Kidney (tissue), 14 donors: ENCODE results near the gene STAB1. TPM values are rescaled to one million over a fixed set of nuclear protein-coding genes. Genes with fewer than 3 reads are reported as not detected.

ENCODE experiments used
- DNase-seq, 5 donors: peaks; one replicate each; pipeline ENCODE4 v3.0.0-alpha.2; 2013 to 2020
- FAIRE-seq: peaks from 2 replicates; lab custom pipeline; 2012; peaks lifted over from hg19 to GRCh38; lab: Jason Lieb, UNC
- H3K27ac ChIP-seq, 2 donors: one replicate each; pipeline ENCODE4 v1.7.0; 2013; ENCODE audit warnings: low read depth in 2 of 2, low read length in 2 of 2, inconsistent platforms in 1 of 2
- H3K27me3 ChIP-seq: one replicate; pipeline ENCODE4 v1.7.1; 2013; ENCODE audit warnings: low read length, inconsistent platforms; ENCODE audit not compliant: control insufficient read depth, insufficient read depth
- H3K36me3 ChIP-seq, 3 donors: one replicate each; pipeline versions ENCODE4 v1.7.0 to v1.7.1; 2013; ENCODE audit warnings: low read length in 3 of 3, control low read depth in 1 of 3, inconsistent platforms in 1 of 3; ENCODE audit not compliant: insufficient read depth in 3 of 3, control insufficient read depth in 2 of 3
- H3K4me1 ChIP-seq, 3 donors: one replicate each; pipeline versions ENCODE4 v1.7.0 to v1.7.1; 2013; ENCODE audit warnings: low read length in 3 of 3, inconsistent platforms in 1 of 3, low read depth in 1 of 3; ENCODE audit not compliant: control insufficient read depth in 2 of 3, insufficient read depth in 2 of 3
- H3K4me3 ChIP-seq, 3 donors: one replicate each; pipeline versions ENCODE4 v1.7.0 to v1.8.1; 2013; ENCODE audit warnings: low read length in 3 of 3, control low read depth in 1 of 3, inconsistent platforms in 1 of 3
- H3K9ac ChIP-seq, 3 donors: one replicate each; pipeline versions ENCODE4 v1.7.0 to v1.7.1; 2013; ENCODE audit warnings: low read length in 3 of 3, control low read depth in 1 of 3, inconsistent platforms in 1 of 3
- H3K9me3 ChIP-seq, 3 donors: one replicate each; pipeline versions ENCODE4 v1.7.0 to v1.7.1; 2013; ENCODE audit warnings: low read length in 3 of 3, control low read depth in 1 of 3, inconsistent platforms in 1 of 3; ENCODE audit not compliant: control insufficient read depth in 2 of 3, insufficient read depth in 1 of 3
- intact Hi-C: fragments of 100-400 bp; cut with DNase I; formaldehyde crosslinking; loops from one replicate; pipeline ENCODE4 v1.11.1; 2022
- polyA plus RNA-seq: library from polyadenylated mRNA; stranded (reverse); fragments of 350-450 nt; fragmentation: Illumina TruSeq; extraction: RNeasy Lipid Tissue Mini Kit (QIAGEN cat#74804); gene quantifications from one replicate; pipeline ENCODE4 v1.2.3, GENCODE V29; 2014; ENCODE audit warnings: low read depth, low replicate concordance; ENCODE audit not compliant: insufficient read depth
- total RNA-seq: library from RNA; stranded (reverse); fragmentation: NEBNext Ultra II Directional; extraction: Animal tissue kit (Norgen Biotek cat#: 25700); gene quantifications from one replicate; pipeline ENCODE4 v1.2.1, GENCODE V29; 2021
- TF ChIP-seq, protein P1 (sequence below): IDR thresholded peaks from 3 replicates; pipeline ENCODE4 v1.5.1; 2012; ENCODE audit warnings: mild to moderate bottlenecking, moderate library complexity, borderline replicate concordance; ENCODE audit not compliant: insufficient read depth; ENCODE audit errors: extremely low read depth
- donor health status: control.
- donor health status: control.
- donor health status: control.
- donor health status: control.
- donor health status: control.
- donor health status: DM: yes; HTN: yes; CAD: no.
- donor health status: Normal renal cell carcinoma (clear cell type).

STAB1 gene
- total and polyA plus RNA-seq, 2 donors from 2014 or later = 98.4 to 379 TPM

DNA sequence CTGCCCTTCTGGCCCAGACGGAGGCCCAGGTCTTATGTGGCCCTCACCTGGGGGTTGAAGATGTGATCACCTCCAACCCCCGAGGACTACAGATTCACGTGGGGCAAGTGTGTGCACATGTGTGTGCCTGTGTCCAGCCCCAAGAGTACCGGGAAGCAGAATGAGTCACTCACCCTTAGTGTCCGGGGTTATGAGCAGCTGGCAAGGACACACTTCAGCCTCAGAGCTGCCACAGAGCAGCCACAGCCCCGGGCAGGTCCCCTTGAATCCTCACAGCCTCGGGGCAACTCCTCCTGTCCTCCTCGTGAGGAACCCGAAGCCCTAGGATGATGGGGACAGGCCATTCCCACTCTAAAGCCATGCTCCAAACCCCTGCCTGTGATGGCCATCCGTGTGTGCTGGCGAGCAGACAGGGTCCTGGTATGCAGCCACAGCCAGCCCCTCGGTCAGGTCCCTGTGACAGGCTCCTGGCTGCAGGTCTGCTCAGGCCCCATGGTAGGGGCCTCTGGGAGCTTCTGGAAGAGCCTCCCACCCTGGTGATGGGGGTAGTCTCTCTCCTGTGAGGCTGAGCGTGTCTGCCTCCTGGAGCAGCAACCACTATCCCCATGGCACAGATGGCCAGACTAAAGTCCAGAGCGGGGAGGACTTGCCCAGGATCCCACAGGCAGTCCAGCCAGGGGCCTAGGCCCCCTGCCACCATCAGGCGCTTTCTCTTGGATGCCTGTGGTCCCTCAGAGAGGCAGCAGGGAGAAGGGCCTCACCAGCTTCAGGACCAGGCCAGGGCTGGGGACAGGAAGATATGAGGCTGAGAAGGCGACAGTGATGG lies 852 bp downstream of the STAB1 start:
- peak overlapping the region in 2 of 3 donors; percentile 32 to 48 for H3K4me3 ChIP-seq

DNA sequence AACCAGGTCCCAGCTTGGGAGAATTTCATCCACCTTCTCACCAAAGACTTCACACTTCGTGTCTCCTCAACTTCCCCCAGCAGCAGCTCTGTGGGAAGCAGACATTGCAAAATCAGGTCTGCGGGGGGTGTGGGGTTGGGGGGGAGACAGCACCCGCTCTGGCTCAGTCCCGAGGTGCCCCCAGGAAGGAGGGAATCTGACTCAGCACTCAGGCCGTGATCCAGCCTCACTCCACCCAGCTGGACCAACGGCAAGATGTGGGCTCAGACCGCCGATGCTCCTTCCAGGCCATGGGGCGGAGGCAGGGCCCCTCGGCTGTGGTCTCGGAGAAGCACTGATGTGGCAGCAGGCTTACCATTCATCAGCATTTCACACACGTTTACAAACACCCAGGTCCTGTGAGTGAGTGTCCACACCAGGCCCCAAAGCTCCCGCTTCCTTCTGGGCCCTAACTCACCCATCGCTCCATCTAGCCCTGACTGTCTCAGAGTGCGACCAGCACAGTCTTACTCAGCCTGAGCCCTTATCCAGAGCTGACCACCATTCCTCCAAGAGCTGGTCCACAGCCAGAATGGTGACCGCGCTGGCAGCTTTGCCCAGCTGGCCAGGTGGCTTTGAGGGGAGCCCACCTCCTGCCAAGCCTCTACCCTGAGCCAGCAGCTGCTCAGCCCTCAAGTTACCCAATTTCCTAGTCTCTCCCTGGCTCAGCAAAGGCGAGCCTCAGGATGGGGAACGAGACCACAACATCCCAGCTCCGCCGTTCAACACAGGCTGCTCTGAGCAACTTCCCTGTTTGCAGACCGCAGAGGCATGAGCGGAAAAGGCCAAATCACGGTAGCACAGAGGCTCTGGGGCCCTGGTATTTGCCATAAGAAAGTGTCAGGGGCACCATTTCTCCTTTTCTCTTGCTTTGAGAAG lies 3.3 kb downstream of the STAB1 start:
- Histone ChIP-seq H3K4me3 (no peak overlapping the region), H3K27me3 (no peaks in the 10 kb centered on the region), H3K9ac (no peak overlapping the region), H3K27ac (no peak overlapping the region), H3K36me3 (no peaks in the 10 kb centered on the region), H3K4me1 (peaks cover 0 to 9% (median 0%) of the 10 kb centered on the region in 3 donors), H3K9me3 (no peaks in the 10 kb centered on the region)
- intact Hi-C loops = no loop called here
- FAIRE-seq (no peak), DNase-seq (peak in 1 of 5 donors; percentile 16)
- TF ChIP-seq, protein P1, sequence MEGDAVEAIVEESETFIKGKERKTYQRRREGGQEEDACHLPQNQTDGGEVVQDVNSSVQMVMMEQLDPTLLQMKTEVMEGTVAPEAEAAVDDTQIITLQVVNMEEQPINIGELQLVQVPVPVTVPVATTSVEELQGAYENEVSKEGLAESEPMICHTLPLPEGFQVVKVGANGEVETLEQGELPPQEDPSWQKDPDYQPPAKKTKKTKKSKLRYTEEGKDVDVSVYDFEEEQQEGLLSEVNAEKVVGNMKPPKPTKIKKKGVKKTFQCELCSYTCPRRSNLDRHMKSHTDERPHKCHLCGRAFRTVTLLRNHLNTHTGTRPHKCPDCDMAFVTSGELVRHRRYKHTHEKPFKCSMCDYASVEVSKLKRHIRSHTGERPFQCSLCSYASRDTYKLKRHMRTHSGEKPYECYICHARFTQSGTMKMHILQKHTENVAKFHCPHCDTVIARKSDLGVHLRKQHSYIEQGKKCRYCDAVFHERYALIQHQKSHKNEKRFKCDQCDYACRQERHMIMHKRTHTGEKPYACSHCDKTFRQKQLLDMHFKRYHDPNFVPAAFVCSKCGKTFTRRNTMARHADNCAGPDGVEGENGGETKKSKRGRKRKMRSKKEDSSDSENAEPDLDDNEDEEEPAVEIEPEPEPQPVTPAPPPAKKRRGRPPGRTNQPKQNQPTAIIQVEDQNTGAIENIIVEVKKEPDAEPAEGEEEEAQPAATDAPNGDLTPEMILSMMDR = no peak

More for the DNA sequence above, 852 bp downstream of the STAB1 start:
- H3K27me3 ChIP-seq = no peaks in the 10 kb centered on the region
- intact Hi-C loops = no loop called here
- H3K9ac ChIP-seq = peak overlapping the region in 1 of 3 donors; percentile 26
- TF ChIP-seq, protein P1 = no peak
- H3K9me3 ChIP-seq = no peaks in the 10 kb centered on the region
- peaks cover 0 to 20% (median 13%) of the 10 kb centered on the region in 3 donors for H3K36me3 ChIP-seq
- DNase-seq = no peak
- no peak for FAIRE-seq
- H3K27ac ChIP-seq = peak overlapping the region in 1 of 2 donors; percentile 22
- H3K4me1 ChIP-seq = peaks cover 0 to 15% (median 0%) of the 10 kb centered on the region in 3 donors

DNA sequence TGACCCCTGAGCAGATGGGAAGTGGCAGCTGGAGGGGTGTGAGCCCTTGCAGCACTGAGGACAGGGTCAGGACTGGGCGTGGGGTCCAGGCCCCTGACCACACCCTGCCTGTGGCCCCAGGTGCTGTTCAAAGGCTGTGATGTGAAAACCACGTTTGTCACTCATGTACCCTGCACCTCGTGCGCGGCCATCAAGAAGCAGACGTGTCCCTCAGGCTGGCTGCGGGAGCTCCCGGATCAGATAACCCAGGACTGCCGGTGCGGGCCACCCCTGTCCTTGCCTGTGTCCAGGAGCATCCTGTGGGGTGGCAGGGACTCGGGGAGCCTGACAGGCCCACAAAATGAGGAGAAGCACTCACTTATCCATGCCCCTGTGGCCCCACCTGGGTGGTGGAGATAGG lies 5.9 kb downstream of the STAB1 start:
- H3K9me3 ChIP-seq = no peaks in the 10 kb centered on the region
- intact Hi-C loops = no loop called here
- no peak overlapping the region for H3K9ac ChIP-seq
- no peak overlapping the region for H3K4me3 ChIP-seq
- no peak for DNase-seq
- TF ChIP-seq, protein P1 = no peak
- H3K27ac ChIP-seq = no peak overlapping the region
- H3K4me1 ChIP-seq = peaks cover 0 to 6% (median 0%) of the 10 kb centered on the region in 3 donors
- FAIRE-seq = no peak
- no peaks in the 10 kb centered on the region for H3K36me3 ChIP-seq
- no peaks in the 10 kb centered on the region for H3K27me3 ChIP-seq
